HuH-7 (cell line): Measurements from ENCODE around the gene PLCB1.
A peak's percentile ranks its signal among the peaks of the same experiment; 100 is the strongest.
"Not testable (repeated sequence)": the region's sequence is repeated elsewhere in the genome, so short reads cannot be mapped to it uniquely, and the experiment has no call there.

Experiments
- DNase-seq: peaks from one replicate; pipeline ENCODE4 v3.0.0; 2011; ENCODE audit warnings: low spot score

The PLCB1 gene

DNA sequence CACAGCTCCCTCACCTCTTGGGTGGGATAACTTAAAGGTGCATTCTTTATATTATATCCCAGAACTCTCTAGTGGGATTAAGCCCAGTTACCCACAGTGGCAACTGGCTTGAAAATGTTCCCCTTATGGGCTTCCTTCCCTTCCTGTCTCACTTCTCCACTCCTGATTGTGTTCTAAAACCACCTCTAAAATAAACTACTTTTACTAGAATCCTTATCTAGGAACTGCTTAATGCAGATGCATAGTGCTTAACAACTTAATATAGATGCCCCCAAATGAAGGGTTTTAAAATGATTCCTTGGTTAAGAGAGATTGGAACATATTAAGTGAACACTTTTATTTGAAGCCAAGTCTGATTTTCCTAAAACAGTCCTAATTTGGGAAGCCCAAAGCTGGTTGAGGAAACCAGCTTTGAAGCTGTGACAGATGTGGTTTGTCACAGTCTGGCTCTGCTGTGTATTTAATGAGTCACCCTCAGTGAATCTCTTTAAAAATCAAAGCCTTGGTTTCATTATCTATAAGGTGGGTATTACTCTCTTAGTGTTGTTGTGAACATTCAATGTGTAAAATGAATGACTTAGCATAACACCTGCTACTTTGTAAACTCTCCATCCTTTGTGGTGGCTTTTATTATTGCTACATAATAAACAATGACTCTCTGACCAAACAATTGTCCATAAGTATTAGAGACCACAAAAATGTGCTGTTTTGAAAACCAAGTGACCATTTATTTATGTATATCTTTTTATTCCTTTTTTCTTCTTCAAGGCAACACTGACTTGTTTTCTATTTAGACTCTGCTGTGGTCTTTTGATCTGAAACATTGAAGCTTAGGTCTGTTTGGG, 24.4 kb downstream of the PLCB1 start:
- no peak for DNase-seq

DNA sequence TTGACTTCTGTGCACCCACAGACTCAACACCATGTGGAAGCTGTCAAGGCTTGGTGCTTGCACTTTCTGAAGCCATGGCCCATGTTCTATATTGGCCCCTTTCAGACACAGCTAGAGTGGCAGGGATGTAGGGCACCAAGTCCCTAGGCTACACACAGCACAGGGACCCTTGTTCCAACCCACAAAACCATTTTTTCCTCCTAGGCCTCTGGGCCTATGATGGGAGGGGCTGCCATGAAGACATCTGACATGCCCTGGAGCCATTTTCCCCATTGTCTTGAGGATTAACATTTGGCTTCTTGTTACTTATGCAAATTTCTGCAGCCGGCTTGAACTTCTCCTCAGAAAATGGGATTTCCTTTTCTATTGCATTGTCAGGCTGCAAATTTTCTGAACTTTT, 27.2 kb downstream of the PLCB1 start:
- DNase-seq: not testable (repeated sequence)

DNA sequence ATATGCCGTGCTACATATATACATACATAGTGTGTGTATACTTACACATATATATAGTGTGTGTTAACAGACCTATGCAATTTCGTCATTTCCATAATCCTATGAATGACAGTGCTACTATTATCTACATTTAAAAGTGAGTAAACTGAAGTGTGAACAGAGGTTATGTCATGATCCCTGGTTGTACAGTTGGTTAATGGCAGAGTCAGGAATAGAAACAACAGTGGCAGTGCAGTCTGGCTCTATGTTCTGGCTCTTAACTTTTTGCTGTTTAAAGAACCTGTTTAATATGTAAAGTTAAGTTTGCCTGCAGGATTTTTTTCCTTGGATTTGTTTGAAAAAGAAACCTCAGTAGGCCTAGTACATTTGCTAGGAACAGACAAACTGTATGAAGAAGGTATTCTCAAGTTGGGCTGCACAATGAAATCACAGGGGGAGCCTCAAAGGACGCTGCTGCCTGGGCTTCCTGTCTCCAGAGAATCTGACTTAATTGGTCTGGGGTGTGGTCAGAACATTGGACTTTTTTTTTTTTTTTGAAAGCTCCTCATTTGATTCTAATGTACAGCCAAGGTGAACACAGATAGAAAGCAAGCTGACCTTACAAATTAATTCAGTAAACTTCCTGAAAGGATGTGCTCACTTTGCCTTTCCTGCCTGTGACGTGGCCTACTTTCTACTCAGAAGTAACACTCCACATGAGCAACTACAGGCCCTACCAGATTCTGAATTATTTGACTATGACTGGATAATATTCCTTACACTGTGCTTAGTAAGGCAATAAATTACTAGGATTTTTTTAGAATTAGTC, 29.4 kb downstream of the PLCB1 start:
- DNase-seq: no peak

DNA sequence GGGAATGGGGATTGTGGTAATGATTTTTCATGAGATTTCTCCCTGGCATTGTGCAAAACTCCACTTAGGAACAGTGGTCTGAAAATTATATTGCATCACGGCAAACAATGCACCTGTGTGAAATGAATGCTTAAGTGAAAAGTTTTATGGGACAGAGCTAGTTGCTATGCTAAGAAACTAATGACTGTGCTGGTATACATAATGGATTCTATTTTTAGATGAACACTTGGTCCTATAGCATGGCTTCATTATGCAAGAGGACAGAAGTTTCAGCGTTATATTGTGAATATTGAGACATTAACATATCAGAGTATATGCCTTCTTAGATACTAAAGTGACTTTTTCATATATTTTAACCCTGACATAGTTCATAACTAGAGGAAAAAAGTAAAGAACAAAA, 30.5 kb downstream of the PLCB1 start:
- DNase-seq: no peak

DNA sequence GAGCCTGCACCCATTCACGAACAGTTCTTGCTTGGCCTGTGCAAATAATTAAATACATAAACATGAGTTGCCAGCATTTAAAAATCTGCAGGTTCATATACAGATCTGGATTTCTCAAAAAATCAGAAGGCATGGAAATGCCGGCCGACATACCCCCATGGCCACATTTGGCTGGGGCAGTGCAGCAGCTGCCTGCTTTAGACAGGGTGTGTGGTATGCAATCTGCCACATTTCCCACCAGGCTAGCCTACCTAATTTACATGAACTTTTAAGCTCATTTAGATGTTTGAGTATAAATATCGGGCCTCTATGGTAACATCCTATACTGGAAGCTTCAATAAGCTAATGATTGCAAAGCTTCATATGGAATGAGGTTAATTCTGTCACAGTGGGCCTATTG, 31.5 kb downstream of the PLCB1 start:
- no peak for DNase-seq

DNA sequence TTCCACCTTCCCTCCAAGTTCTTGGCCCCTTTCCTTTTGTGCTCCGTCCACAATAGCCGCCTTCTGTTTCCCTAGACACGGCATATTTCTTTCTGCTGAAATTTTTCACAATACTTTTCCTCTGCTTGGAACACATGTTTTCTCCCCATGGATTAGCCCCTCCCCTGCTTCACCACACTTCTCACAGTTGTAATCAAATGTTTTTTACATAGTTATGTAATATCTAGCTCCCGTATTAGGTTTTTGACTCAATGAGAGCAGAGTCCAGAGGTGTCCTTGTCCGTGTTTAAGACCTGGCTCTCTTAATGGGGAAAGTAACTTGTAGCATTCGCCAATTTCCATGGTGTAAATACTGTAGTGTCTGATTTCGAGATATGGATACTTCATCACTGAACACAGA, 34.7 kb downstream of the PLCB1 start:
- no peak for DNase-seq

DNA sequence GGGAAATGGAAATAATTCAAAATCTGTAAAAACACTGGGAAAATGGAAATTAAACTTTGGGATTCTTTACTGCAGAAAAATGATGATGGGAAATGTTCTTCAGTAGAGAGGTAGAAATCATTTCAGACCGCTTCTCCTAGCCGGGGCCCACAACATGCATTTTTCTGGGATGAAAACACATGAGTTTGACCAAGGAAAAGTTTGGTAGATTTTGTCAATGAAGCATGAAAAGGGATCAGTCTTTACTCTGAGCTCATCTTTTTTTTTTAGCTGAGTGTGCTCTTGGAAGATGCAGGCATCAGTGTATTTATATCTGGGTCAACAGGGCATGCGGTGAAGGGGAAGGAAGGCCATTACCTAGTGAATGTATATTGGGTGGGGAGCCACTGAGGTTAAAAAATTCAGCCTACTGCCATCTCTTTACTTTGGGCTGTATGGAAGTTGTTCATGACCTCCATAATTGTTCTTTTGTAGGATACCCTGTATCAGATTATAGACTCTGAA, 36.8 kb downstream of the PLCB1 start:
- no peak for DNase-seq

DNA sequence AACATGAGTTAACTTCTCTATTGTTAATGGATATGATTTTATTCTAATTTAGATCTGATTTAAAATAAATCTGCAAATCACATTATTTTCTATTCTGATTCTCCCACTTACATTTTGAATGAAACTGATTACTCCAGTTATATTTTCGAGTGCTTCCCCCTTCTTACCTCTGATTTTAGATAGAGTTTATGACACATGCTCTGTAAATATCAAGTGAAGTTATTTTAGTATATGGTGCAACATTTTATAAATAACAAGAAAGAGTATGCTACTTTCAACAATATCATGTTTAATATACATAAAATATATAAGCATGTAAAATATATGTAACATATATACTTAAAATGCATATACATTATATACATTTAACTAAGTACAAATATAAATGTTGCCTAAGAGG, 38.9 kb downstream of the PLCB1 start:
- DNase-seq: no peak

DNA sequence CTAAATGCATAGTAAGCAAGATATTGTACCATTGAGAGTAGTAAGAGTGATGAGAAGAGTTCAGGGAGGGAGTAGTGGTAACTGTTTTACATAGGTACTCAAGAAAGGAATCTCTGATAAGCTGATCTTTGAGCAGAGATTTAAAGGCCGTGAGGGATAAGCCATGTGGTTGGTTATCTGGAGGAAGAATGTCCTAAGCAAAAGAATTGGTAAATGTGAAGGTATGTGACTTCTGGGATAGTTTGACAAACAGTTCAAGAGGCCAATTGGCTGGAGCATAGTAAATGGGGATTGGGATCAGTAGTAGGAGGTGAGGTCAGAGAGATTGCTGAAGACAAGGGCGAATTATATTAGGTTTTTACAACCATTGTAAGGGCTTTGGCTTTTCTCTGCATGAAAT, 40.1 kb downstream of the PLCB1 start:
- DNase-seq: no peak

DNA sequence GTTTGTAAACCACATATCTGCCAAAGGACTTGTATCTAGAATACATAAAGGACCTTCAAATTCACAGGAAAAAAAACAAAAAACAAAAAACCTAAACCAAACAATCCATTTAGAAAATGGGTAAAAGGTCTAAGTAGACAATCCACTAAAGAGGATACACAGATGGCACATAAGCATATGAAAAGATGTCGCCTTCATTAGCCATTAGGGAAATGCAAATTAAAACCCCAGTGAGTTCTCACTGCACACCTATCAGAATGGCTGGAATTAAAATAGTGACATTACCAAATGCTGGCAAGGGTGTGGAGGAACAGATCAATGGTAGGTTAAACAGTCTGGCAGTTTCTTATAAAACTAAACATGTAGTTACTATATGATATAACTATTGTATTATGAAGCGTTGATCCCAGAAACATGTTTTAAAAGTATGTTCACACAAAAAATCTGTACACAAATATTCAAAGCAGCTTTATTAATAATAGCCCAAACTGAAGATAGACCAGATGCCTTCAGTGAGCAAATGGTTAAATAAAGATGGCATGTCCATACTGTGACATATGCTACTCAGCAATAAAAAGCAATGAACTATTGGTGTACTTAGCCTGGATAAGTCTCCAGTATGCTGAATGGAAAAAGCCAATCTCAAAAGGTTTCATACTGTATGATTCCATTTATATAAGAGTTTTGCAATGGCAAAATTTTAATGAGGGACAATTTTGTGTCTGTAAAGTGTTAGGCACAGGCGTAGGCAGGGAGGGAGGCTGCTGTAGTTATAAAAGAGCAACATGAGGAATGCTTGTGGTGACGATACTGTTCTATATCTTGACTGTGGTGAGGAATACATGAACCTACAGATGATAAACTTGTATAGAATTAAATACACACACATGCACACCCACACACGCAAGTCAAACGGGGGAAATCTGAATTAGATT, 43.9 kb downstream of the PLCB1 start:
- DNase-seq: no peak

DNA sequence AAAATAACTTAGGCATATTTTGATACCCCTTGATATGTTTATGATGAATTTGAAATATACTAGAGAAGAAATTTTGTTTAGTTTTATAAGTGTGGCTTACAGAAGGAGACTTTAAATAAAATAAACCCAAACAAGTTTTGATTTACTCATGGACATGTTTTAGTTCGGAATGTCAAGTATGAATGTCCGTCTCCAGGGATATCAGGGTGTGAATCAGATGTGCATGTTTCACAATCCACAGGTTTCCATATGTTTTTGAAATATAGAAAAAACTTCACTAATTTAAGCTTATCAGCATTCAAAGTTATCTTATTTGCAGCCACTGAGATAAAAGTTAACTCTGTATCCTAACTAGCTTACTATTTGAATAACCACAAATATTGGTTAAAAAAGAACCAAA, 51.5 kb downstream of the PLCB1 start:
- DNase-seq: no peak

DNA sequence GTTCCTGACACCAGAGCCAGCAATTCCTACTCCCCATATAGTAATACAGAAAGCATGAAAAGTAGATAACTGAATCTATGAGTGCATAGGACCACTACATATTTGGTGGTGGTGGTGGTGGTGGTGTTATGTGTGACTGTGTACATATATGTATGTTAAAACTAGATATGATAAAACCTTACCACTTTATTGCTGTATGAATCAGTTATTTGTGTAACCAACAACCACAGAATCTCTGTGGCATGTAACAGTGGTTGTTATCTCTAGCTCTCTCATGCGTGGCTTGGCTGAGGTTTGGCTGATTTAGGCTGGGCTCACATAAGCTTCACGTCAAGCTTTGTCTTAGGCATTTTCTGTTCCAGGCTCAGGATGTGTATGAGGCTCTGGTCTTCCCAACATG, 55.7 kb downstream of the PLCB1 start:
- DNase-seq: no peak

DNA sequence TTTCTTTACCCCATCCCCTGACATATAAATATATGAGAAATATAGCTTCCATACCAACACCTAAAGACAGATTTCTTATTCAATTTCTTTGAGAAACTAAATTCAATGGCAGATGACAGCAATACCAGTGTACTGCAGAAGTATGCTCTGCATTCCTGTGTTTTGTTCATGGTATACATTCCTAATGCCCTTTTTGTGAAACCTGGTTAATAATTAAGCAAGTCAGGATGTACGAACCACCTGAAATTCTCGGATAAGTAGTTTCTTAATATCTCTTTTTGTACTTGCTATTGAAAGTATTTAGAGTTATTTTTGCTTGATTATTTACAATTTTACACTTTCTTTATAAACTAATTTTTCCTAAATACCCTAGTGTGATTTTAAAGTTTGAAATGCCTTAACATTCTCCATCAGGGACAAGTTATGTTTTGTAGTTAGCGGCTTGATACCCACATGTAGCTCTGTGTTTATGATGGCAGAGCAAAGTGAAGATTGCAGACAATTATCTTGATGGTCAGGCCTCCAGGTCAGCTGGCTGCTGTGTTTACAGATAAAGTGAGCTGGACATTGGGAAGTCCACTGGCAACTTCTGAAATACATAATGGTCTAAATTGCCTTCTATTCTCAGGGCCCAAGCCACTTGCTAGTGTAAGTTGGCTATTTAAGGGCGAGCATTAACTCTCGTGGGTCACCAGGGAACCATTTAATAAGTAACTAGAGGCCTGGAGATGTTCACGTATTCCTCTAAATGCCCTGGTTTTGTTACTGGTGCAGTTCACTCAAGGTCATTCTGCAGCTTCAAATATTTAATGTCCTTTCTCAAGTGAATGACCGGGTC, 58.2 kb downstream of the PLCB1 start:
- peak; percentile 55 for DNase-seq

DNA sequence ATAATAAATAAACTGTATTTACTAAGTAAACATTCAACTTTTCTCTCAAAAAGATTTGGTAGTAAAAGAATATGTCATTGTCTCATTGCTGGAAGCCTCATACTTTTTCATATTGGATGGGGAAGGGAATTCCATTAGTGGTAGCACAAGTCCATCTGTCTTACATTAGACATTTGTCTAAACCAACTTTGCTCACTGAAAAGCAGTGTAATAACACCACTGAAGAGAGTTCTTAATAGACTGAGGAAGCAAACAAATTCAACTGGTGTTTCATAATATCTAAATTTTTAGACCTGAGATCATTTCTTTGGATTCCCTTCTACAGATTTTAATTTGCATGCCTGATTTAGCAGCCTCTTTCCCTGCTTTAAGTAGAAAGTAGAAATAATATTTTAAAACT, 62.7 kb downstream of the PLCB1 start:
- no peak for DNase-seq

DNA sequence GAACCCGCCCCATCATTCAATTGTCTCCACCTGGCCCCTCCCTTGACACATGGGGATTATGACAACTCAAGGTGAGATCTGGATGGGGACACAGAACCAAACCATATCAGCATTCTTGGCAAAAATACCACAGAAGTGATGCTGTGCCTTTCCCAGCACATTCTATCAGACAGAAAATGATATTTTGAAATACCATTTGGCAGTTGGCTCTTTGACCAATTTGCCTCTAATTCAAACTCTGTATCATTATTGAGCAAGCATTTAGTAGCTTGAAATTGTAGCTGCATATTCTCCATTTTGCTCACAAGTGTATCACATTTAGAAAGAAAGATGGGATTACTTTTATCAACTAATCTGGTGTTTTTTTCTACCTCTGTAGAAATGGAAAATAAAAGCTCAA, 64.0 kb downstream of the PLCB1 start:
- DNase-seq: no peak

DNA sequence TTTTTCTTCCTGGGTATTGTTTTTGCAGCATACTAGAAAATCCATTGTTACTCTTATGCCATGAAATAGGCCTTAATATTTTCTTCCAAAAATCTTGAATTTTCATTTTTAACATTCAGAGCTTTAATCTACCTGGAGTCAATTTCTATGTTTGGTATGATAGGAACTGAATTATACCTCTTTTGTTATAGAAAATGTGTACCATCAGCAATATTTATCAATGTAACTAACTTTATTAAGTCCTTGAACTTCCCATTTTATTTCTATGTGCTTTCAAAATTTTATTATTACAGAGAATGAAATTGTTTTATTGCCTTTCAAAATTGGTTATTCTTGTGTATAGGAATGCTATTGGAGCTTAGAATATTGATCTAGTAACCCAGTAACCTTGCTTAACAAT, 68.2 kb downstream of the PLCB1 start:
- no peak for DNase-seq

DNA sequence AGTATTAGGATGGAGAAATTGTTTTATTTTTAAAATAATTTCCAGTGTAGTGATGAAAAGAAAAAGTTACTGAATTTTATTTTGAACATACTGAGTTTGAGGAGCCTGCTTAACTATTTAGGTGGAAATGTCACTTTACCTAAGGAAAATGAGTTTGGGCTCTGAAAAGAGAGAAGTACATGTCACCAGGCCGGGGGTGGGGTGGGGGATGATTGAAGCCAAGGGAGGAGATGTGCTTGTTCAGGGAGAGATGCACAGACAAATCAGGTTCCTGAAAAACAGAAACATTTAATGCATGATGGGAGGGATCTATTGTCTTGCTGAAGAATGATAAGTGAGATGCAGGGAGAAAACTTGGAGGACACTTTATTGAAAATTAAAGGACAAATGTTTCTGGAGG, 71.3 kb downstream of the PLCB1 start:
- no peak for DNase-seq

DNA sequence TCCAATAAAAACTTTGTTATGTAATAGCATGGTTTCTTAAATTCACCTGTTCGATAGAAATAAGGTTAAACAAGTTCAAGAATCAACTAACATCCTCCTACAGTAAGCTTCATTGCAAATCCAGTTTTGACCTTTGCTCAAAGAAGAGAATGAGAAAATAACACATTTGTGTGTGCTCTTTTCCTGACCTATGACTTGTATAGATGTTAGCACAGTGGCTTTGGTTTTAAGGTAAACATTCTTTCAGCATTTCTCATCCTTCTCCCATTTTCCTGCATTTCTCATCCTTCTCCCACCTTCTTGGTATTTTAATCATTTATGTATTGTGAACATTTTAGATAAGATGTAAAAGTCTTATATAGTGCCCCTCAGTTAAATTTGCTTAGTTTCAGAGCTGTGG, 73.9 kb downstream of the PLCB1 start:
- peak; percentile 40 for DNase-seq

DNA sequence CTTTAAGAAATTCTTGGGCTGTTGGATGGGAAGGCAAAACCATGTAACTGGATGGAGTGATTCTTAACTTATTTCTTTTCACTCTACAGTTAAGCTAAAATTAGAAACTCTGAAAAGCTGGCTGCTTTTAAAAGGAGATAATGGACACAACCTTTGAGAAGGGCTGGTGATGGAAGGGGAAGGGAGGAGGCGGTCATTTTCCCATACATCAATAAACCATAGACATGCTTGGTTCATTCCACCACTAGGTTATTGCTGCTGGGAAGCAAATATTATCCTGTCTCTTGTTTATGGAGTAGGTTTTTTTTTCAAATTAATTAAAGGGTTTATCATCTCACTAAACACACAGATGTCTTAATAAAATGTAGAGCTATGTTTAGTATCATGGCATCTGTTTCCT, 76.2 kb downstream of the PLCB1 start:
- DNase-seq: no peak

DNA sequence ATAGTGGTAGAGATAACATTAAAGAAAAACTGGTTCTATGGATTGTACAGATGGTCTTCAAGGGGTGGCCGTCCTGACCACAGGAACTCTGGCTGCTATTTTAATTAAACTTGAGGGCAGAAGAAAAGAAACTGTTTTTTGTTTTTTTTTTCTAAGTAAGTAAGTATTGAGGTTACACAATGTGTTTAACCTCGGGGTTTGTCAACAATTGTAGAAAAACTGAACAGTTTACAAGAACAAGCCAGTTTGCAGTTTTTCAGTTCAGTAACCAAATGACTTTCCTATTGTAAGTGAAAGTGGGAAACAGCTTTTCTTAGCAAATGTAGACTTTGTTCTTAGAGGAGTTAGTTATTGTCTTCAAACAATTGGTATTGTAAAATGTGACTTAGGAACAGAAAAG, 77.0 kb downstream of the PLCB1 start:
- DNase-seq: no peak

DNA sequence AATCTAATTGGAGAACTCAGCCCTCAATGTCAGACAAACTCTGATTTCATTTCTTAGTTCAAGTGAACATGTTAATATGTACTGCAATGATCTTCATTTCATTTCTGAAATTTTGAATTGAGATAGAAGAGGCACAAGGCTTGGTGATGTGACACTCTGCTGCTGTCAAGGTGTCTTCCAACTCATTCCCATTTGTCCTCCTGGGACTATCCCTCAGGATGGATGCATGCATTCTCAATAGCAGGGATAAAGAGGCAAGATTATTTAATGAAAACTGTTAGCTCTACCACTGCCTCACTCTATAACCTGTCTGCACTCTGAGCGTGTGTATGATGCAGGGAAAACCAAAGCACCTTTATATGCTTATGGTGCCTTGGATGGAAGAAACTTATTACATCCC, 78.7 kb downstream of the PLCB1 start:
- DNase-seq: no peak
